Cerebellar nuclear complex (tissue), 1 donor: ENCODE measurements around the gene CLEC16A.

Experiments used
- DNase-seq, 2 experiments: peaks; one replicate each; lab custom pipeline; 2025; lab: John Stamatoyannopoulos, UW

CLEC16A gene

DNA sequence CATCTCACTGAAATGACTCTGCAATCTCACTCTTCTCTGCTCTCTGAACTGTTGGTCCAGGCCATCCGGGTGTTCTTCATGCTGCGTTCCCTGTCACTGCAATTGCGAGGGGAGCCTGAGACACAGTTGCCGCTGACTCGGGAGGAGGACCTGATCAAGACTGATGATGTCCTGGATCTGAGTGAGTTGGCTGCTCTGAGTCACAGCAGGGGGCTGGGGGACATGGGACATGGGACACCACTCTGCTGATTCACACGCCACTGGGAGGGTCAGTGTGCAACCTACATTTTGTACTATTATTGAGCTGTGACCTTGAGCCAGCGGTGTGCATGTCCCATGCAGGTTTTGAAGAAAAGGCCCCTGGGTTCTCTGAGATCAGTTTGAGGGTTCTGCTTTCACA is 116.5 kb downstream of the CLEC16A start:
- DNase-seq, result no peak

DNA sequence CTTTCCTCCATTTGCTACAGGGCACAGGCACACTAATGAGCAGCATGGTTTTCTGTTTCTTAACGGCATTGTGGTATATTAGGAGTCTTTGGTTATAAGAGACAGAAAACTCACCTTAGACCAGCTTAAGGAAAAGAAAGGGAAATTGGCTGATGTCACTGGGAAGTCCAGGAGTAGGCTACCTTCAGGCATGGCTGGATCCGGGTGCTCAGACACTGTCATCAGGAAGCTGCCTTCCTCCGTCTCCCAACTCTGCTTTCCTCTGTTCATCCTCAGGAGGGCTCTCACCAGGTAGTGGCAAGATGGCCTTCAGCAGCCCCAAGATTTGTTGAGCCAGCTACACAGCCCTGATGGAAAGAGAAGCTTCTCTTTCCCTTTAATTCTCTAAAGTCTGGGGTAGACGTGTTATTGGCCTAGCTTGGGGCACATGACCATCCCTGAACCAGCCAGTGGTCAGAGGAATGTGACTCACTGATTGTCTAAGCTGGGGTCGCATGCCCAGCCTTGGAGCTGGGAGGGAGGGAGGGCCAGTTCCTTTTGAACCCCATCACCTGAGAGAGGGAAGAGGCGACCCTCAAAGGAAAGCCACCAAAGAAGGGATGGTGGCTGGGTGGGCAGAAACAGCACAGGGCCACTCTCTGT is 117.4 kb downstream of the CLEC16A start:
- no peak for DNase-seq

DNA sequence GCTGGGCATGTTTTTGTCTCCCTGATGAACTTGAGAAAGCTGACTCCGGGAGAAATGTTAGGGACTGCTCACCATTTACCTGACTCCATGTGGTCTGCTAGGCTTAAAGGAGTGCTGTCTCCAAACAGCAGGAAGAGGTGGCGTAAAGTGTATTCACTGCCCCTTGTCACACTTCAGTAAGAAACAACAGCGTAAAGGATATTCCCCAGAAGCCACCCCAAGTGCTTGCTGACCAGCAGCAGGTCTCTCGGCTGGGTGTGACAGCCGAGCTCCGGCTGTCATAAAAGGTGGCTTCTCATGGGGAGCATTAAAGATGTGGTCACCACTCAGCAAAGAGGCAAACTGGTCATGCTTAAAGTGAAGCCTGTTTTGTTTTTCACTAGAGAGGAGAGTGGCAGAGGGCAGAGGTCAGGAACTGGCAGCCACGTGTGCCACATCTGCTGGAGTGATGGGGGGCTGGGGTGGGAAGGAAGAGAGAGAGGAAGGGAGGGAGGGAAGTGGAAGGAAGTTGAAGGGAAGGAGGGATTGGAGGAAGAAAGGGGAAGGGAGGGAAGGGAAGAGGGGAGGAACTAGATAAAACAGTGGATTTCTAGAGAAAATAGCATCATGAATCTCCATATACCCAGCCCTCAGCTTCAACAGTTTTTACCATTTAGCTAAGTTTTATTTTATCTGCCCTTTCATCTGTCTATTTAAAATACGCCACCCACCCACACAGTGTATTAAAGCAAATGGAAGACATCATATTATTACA is 119.3 kb downstream of the CLEC16A start:
- DNase-seq, result no peak

DNA sequence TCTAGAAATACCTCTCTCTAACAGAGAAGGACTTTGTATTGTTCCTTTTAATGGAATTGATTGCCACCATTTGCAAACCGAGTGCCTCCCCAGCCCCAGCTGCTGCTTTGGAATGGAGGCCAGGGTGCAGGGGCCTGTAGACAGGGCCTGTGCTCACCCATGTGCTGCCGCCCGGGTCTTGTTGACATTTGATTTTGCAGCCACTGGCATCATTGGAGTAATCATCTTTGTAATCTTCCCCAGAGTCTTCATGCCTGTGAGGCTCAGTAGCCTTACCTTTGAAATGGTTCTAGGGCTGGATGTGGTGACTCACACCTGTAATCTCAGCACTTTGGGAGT is 119.8 kb downstream of the CLEC16A start:
- no peak for DNase-seq

DNA sequence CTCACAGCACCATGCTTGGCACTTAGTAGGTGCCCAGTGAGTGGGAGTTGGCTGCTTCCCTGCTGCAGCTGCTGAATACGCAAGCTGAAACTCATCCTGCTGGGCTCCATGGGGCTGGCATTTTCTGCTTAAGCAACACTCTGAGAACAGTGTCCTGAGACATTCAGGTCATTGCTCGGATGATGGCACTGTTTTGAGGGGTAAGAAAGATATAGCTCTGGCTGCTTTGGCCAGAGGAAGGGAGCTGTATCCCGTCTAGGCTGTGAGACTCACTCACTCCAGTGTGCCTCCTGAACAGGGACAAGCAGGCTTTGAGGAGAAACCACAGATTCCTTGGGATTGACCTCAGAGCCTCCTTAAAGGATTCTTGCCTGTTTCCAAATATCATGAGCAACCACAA is 120.5 kb downstream of the CLEC16A start:
- no peak for DNase-seq

DNA sequence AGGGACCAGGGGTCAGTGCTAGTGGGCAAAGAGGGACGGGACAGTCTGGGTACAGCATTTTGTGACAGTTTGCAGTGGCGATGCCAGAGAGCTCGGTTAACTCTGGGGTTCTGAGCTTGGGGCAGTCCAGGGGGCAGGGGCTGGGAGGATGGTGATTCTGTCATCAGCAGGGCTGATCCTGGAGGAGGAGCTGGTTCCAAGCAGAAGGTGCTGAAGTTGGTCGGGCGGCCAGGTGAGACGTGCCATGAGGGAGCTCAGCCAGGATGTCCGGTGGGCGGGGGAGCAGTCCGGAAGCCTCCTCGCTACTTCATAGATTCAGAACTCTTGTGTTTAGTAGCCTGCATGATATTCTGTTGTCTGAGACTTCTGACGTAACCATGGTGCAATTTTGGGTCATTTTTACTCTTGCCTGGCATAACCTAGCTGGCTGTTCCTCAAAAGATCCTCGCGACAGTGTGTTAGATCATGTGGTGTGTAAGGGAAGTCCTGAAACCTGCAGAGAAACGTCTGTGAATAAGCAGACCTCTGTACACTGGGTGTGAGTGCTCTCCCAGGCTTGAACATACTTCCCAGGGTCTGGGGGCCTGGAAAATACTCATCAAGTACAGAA is 122.0 kb downstream of the CLEC16A start:
- DNase-seq, result no peak

DNA sequence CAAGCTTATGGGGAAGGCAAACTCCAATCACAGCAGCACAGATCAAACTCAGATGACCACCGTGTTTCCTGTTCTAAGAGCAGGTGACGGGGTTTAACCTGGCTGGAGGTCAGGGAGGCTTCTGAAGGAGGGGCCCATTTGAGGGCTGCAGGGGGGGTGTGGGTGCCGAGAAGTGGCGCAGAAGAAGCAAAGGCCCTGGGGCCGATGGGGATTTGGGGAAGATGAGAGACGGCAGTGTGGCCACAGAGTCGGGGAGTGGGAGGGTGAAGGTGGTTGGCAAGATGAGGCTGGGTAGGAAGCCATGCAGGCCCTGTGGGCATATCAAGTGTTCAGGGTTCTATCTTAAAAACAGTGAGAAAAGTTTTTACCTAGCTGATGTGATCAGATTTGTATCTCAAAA is 122.9 kb downstream of the CLEC16A start:
- DNase-seq, result no peak

DNA sequence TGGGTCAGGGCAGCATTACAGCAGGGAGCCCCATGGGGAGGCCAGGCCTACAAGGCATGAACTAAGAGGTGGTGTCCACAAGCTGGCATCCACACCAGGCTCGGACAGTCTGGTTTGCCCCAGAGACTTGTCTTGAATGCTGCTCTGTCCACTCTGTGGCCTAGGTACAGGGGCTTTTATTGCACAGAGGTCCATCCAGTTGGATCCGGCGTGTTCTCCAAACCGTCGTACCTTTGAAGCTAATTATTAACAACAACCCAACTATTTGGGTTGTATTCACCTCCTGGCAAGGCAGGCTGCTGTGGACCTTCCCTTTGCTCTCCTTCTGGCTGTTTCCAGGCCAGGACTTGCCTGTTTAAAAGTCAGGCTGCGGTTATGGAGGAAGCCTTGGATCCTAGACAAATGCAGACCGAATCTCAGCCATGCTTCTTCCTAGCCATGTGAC is 123.4 kb downstream of the CLEC16A start:
- DNase-seq, result no peak

DNA sequence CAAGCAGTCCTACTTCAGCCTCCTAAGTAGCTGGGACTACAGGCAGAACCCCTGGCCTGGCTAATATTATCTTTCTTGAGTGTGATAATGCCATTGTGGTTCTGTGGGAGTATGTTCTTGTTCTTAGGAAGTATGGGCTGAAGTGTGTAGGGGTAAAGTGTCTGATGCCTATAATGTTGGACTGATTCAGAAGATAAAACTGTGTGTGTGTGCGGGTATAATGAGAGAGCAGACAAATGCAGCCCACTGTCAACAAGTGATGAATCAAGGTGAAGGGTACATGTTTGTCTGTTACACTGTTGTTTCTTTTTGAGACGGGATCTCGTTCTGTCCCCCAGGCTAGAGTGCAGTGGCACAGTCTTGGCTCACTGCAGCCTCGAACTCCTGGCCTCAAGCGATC is 127.5 kb downstream of the CLEC16A start:
- DNase-seq, result no peak

DNA sequence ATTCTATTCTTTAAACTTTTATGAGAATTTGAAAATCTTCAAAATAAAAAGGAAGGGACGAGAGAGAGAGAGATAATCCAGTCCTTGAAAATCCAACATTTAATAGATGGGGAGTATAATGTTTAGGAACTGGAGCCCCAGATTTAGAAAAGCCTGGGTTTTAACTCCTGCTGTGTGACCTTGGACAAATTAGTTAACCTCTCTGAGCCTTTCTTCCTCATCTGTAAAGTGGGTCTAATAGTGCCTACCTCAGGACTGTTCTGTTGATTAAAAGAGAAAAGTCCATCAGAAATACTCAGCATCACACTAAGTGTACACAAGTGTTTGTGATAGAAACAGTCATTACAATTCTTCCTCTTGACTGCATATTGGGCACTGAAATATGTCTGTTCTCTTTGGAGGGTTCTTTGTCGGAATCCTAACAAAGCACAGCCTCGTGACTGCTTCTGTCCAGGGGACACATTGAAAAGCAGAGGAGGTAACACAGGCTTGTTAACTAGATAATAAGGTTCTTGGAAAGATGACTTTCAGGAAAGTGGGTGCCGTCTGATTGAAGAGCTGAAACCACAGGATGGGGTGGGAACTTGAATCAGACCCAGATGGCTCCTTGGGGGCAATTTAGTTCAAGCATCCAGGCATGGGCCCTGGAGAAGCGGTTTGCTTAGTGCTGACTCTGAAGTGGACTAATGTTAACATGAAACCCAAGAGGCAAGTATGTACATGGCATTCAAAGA is 128.2 kb downstream of the CLEC16A start:
- DNase-seq, result no peak

DNA sequence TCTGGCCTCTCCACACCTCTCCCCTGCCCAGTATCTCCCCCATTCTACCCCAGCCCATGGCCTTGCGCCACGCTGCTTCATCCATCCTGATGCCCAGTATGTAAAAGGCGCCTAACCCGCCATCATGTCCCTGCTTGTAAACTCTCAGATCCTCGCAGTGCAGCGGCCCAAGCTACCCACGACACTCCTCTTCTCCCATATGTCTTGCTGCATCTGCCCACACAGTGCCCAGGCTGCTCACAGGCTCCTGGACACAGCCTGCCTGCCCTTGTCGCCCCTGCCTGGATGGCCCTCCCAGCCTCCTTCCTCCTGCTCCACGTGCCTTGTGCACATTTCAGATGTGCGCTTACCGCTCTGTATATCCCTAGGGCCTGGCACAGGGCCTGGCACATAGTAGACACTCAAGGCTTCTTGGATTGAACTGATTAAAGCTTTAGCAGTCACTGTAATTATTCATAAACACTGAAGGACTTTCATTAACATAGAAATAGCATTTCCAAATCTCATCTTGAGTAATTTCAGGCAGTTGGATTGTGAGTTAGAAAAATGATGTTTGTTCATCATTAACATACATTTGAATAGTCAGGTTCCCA is 129.1 kb downstream of the CLEC16A start:
- no peak for DNase-seq

DNA sequence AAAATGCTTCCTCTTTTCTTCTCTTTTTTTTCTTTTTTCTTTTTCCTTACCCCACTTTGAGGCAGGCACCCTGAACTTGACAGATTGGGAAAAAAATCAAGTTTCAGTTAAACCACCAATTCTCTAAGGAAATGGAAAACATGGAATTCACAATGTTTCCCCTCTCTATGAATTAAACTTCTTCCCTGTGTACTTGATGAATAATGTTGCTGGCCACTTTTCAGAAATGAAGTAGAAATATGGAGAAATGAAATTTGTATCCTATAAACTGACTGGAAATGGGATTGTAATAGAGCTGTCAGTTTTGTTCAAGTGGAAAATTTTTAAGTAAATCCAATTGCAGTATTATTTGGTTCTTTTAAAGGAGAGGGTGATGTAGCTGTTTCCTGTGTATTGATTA is 129.8 kb downstream of the CLEC16A start:
- DNase-seq, result no peak

DNA sequence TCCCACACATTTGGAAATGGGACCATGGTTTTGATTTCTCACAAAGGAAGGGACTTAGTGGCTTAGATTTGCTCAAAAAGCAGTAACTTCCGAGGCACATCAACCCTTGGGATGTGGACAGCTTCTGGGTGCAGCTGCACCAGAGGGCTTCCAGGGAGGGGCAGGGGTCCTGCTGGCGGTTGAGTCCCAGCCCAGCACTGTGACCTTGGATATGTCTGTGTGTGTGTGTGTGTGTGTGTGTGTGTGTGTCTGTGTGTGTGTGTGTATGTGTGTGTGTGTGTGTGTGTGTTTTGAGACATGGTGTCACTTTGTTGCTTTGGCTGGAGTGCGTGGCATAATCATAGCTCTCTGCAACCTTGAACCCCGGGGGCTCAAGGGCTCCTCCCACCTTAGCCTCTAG is 130.8 kb downstream of the CLEC16A start:
- no peak for DNase-seq

DNA sequence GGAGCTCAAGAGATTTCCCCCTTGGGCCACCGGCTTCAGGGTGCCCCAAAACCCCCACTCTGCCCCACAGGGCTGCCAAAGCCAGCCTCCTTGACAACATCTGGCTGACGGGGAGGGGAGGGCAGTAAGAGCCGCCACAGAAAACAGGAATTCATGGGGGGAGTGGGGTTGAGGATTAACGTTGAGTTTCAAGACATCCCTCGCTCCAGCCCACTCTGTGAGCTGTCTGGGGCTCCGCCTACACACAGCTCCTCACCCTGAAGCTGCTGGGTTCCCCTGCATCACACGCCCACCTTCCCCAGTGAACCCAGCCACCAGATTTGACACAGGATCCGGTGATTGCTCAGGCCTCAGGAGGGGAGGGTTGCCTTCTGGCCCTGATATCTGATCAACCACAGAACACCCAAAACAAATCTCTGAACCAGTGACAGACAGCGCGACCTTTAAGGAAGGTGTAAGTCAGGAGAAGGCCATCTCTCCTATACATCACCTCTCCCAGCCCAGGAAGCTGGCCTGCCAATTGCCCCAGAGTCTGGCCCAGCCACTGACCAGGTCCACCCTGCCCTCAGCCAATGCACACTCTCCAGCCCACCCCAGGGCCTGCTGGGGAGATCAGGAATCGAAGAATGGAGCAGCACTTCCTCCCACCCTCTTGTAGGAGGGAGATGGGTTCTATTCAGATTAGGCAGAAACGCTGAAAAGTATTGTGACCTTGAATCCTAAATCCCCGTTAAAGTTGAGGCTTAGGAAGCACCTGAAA is 132.1 kb downstream of the CLEC16A start:
- DNase-seq, result no peak

DNA sequence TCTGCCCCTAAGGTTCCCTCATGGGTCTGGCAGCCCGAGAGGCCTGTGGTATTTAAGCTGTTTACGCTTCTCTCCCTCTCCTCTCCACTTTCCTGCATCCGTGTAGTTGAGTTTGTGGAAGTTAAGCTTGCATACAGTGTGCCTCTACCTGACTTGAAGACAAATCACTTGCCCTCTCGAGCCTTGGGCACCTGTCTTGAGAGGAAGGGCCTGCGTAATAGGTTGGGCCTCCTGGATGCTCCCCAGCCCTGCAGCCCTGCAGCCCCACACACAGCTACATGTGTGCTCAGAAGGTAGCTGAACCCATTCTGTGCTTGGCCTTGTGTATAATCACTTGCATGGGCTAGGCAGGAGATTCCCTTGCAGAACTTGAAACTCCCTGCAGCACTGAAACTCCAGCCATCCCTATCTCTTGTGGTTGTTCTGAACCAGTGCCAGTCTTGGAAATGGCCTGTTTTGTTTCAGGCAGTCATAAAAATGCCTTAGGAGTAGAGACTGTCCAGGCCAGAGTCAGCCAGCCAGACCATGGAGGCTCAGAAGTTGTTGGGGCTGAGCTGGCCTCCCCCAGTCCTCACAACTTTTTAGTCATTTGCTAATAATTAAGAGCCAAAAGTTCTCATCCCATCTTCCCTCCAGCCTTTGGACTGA is 134.6 kb downstream of the CLEC16A start:
- no peak for DNase-seq

DNA sequence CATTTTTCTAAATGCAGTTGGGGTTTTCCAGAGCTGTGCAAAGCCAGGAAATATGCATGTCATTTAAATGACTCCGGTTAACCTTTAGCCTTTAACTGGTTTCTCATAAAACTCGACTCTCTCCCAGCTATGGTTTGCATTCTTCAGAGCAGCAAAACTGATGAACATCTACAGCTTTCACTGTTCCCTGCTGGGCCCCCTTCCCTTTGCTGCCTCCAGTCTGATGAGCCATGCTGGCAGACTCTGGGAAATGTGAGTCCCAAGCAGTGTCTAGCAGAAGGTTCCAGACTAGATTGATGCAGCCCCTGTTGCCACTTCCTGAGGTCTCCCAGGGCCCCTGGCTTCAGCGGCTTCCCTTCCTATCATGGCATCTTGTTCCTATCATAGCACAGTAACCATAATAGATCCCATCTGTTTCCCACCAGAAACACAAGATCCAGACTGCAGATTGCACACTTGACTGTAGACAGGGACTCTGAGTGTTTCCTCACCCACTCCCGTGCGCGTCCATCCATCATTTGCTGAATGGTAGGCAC is 135.4 kb downstream of the CLEC16A start:
- no peak for DNase-seq

DNA sequence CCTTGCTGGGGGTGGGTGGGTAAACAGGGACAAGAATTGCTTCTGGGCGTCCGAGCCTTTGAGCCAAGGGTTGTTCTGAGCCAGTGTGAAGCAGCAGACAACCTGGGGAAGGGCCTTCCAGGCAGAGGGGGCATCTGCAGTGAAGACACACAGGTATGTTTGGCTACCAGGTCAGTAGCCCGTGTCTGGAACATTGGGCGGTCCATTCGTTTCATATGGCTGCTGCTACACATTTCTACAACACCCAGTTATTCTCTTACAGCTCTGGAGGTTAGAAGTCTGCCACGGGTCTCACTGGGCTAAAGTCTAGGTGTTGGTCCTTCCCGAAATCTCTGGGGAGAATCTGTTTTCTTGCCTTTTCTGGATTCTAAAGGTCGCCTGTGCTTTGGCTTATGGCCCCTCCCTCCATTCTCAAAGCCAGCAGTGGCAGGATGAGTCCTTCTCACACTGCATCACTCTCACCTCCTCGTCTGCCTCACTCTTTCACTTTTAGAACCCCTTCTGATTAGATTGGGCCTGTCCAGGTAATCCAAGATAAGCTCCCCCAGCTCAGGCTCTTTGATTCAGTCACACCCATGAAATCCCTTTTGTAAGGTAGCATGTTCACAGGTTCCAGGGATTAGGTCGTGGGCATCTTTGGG is 136.1 kb downstream of the CLEC16A start:
- DNase-seq, result no peak

DNA sequence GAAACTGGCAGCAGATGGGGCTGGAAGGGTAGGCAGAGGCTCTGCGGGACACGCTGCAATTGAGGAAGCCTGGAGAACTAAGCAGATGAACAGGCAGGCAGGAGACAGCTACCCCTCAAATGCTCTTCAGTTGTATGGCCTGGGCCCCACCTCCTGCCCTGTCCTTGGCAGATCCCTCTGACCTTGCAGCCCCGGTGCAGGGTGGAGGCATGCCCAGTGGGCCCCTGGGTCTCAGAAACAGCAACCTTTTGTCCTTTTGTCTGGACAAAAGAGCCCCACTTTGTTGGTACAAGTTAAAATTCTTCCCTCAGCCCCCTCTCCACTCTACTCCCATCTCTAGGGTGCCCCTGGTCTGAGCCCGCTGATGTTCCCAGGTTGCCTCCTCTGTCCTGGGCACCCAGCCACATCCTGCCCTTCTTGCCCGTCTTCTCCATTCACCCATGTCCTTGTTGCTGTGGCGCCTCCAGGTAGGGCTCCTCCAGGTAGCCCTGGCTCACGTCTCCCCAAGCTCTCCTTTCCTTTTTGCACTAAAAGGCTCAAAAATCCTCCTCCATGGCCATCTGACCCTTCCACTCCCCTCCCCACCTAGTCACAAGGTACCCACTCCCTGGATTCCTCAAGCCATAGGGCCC is 136.8 kb downstream of the CLEC16A start:
- DNase-seq, result no peak

DNA sequence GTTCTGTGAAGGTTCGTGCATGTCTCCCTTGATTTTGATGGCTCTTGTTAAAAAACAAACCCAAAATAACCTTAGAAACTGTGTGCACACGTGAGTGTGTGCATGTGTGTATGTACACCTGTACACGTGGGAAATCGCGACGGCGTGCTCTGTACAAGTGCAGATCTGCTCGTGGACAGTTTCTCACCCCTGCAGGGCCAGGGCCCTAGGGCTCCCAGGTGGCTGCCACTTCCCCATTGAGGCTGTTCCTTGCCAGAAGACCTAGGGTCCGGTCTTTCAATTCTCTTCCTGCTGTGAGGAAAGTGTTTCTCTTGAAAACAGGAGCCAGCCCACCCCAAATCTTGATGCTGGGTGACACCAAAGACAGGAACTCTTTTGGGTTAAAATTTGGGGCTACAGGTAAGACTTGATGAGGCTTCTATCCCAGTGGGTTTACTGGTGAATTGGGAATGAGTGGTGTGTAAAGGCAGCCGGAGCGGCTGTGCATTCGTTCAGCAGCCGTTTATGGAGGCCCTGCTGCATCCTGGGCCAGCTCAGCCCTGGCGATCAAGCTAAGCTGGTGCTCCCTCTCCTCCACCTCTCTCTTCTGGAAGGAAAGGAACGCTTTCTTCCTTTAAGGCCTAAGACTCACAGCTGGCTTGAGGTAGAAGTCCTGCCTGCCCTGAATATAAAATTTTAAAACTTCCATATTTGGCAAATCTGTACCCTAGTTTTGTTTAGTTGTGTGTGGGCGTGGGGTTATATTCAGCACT is 137.9 kb downstream of the CLEC16A start:
- no peak for DNase-seq
